ENCODE measurements around the gene JAKMIP1. TPM values are rescaled to one million over a fixed set of nuclear protein-coding genes. Genes with fewer than 3 reads are reported as not detected.

JAKMIP1 gene
- total and polyA plus RNA-seq, 2 of the 13 experiments (the other 11 are each of a cell fraction or from before 2014, with no cell fraction given) = not detected

GRCh38 chr4:6113641-6114040, 86.7 kb downstream of the JAKMIP1 start:
- Histone ChIP-seq H3K4me2 (ENCODE audit: low read depth, low read length) (no peak overlapping the region), H3K36me3 (replicated peaks in 1 of 2; ENCODE audit: control insufficient read depth in 1 of 2, insufficient read depth in 2 of 2, low read length in 2 of 2) (no peaks in the 10 kb centered on the region), H3K9ac (ENCODE audit: insufficient read depth, low read depth, low read length) (no peak overlapping the region), H3K4me3 (replicated peaks in 1 of 3; ENCODE audit: insufficient read depth in 1 of 3, low read depth in 2 of 3, low read length in 3 of 3) (no peak overlapping the region), H3K27me3 (ENCODE audit: control insufficient read depth in 1 of 2, insufficient read depth in 2 of 2, low read length in 2 of 2) (peaks cover 4 to 6% of the 10 kb centered on the region in 2 experiments; a peak in 3 of 5 replicates), H4K20me1 (ENCODE audit: insufficient read depth, low read length) (0 out of 2 replicates have a peak, but pooled peaks cover 4% of the 10 kb centered on the region), H3K4me1 (ENCODE audit: insufficient read depth, low read length) (no peaks in the 10 kb centered on the region), H3K9me3 (ENCODE audit: low read length) (no peaks in the 10 kb centered on the region), H3K79me2 (ENCODE audit: insufficient read depth, low read length) (no peaks in the 10 kb centered on the region), H2AFZ (ENCODE audit: low read length) (no peak overlapping the region), H3K27ac (ENCODE audit: extremely low read length, insufficient read depth, low read length) (no peak overlapping the region)
- no TSS peak for BruUV-seq (replicated peaks)
- DNase-seq (ENCODE audit: low spot score) = no peak
- no peak for ATAC-seq
- in situ Hi-C loops (cut with HindIII; ENCODE audit: extremely low pct_ligation_motif_present, low pct_unique_long_range_greater_than_20kb) = no loop called here
- POLR2A ChIA-PET = no interaction called here
- 35% methylated on average over 12 of the region's 12 CpGs for WGBS (ENCODE audit: low lambda C conversion rate)
- CTCF ChIA-PET (ENCODE audit: low intra/inter-chr PET ratio, low total read pairs) = no interaction called here
- FAIRE-seq = no peak
- TF ChIP-seq FOXM1 (CRISPR knock-in tag; IDR thresholded peaks at IDR 0.05) = no peak
- TF ChIP-seq PHF5A (CRISPR knock-in tag; IDR thresholded peaks at IDR 0.05; ENCODE audit: low read depth, unreplicated experiment) = no peak
- TF ChIP-seq SMARCC2 (IDR thresholded peaks at IDR 0.05) = no peak
- TF ChIP-seq ZNF574 (CRISPR knock-in tag; IDR thresholded peaks at IDR 0.05) = no peak
- no peak for TF ChIP-seq ZFX (CRISPR knock-in tag; IDR thresholded peaks at IDR 0.05; ENCODE audit: low read depth)
- TF ChIP-seq MXD3 (CRISPR knock-in tag; IDR thresholded peaks at IDR 0.05) = no peak
- no peak for TF ChIP-seq ZNF296 (CRISPR knock-in tag; conservative IDR thresholded peaks at IDR 0.05)
- no peak for TF ChIP-seq ZMYM3 (CRISPR knock-in tag; IDR thresholded peaks at IDR 0.05)
- TF ChIP-seq ZNF512 (CRISPR knock-in tag; IDR thresholded peaks at IDR 0.05) = no peak
- TF ChIP-seq ZNF724P (CRISPR knock-in tag; IDR thresholded peaks at IDR 0.05; ENCODE audit: borderline replicate concordance) = no peak
- no peak for TF ChIP-seq POGK (CRISPR knock-in tag; conservative IDR thresholded peaks at IDR 0.05)
- TF ChIP-seq ZSCAN25 (CRISPR knock-in tag; IDR thresholded peaks at IDR 0.05) = no peak
- TF ChIP-seq ZNF564 (CRISPR knock-in tag; IDR thresholded peaks at IDR 0.05) = no peak
- no peak for TF ChIP-seq MTF2 (CRISPR knock-in tag; IDR thresholded peaks at IDR 0.05; ENCODE audit: borderline replicate concordance)
- TF ChIP-seq SRF (IDR thresholded peaks at IDR 0.05; ENCODE audit: low read depth, low read length) = no peak
- TF ChIP-seq ZNF503 (CRISPR knock-in tag; IDR thresholded peaks at IDR 0.05) = no peak
- TF ChIP-seq ZNF496 (CRISPR knock-in tag; IDR thresholded peaks at IDR 0.05; ENCODE audit: insufficient replicate concordance) = no peak
- no peak for TF ChIP-seq ZNF670 (CRISPR knock-in tag; IDR thresholded peaks at IDR 0.05; ENCODE audit: borderline replicate concordance)
- intact Hi-C loops (cut with micrococcal nuclease; ENCODE audit: unreplicated experiment) = no loop called here
